Panc1 (cell line): Measurements from ENCODE around the gene TAF6L.
A peak's percentile ranks its signal among the peaks of the same experiment; 100 is the strongest.

Experiments used
- POLR2AphosphoS5 ChIP-seq: IDR thresholded peaks from 2 replicates; pipeline ENCODE4 v1.6.1; 2012; ENCODE audit warnings: mild to moderate bottlenecking, low read depth, low read length, moderate library complexity
- TCF7L2 ChIP-seq: IDR thresholded peaks from 2 replicates; pipeline ENCODE4 v1.6.1; 2011; ENCODE audit warnings: mild to moderate bottlenecking, low read depth, low read length, inconsistent platforms
- TF ChIP-seq, protein P1 (sequence below): fragments of 450-650 bp; IDR thresholded peaks from 2 replicates; pipeline ENCODE4 v1.5.1; 2017; ENCODE audit warnings: mild to moderate bottlenecking
- TF ChIP-seq, protein P2 (sequence below), 2 experiments: IDR thresholded peaks; 2 replicates each; pipeline ENCODE4 v1.6.1; 2011 to 2012; ENCODE audit warnings: low read depth in 2 of 2, control low read depth in 1 of 2, low read length in 1 of 2, mild to moderate bottlenecking in 1 of 2, moderate library complexity in 1 of 2; ENCODE audit not compliant: insufficient read depth in 1 of 2

DNA sequence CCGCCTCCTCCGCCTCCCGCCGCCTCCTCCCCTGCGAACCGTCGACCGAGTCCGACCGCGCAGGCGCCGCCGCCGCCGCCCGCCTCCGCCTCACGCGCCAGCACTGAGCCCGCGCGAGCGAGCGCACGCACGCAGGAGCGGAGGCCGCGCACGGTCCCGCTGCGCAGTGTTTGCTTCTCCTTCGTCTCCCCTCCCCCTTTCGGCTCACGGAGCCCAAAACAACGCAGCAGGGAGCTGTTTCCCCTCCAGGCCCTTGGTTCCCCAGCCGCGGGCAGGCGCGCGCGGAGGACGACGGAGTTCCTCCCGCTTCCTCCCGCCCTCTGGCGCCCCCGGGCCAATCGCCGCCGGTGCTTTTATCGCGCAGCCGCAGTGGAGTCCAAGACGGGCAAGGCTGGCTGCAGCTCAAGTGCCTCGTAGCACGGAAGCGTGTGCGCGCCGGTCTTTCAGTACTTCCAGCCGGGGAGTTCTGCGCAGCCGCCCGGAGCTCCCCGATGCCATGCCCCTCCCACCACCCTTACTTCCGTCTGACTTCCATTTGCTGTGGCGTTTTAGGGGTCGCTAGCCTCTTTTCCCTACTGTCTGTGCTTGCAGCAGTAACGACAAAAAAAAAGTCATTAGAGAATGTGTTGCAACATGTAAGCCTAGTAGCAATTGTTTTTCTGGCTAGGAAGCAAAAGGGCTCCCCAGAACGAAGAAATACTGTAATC is 43.9 kb upstream of the TAF6L start, which contains the start of gene HNRNPUL2:
- TF ChIP-seq, protein P1, sequence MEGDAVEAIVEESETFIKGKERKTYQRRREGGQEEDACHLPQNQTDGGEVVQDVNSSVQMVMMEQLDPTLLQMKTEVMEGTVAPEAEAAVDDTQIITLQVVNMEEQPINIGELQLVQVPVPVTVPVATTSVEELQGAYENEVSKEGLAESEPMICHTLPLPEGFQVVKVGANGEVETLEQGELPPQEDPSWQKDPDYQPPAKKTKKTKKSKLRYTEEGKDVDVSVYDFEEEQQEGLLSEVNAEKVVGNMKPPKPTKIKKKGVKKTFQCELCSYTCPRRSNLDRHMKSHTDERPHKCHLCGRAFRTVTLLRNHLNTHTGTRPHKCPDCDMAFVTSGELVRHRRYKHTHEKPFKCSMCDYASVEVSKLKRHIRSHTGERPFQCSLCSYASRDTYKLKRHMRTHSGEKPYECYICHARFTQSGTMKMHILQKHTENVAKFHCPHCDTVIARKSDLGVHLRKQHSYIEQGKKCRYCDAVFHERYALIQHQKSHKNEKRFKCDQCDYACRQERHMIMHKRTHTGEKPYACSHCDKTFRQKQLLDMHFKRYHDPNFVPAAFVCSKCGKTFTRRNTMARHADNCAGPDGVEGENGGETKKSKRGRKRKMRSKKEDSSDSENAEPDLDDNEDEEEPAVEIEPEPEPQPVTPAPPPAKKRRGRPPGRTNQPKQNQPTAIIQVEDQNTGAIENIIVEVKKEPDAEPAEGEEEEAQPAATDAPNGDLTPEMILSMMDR, result no peak
- TF ChIP-seq, protein P2, sequence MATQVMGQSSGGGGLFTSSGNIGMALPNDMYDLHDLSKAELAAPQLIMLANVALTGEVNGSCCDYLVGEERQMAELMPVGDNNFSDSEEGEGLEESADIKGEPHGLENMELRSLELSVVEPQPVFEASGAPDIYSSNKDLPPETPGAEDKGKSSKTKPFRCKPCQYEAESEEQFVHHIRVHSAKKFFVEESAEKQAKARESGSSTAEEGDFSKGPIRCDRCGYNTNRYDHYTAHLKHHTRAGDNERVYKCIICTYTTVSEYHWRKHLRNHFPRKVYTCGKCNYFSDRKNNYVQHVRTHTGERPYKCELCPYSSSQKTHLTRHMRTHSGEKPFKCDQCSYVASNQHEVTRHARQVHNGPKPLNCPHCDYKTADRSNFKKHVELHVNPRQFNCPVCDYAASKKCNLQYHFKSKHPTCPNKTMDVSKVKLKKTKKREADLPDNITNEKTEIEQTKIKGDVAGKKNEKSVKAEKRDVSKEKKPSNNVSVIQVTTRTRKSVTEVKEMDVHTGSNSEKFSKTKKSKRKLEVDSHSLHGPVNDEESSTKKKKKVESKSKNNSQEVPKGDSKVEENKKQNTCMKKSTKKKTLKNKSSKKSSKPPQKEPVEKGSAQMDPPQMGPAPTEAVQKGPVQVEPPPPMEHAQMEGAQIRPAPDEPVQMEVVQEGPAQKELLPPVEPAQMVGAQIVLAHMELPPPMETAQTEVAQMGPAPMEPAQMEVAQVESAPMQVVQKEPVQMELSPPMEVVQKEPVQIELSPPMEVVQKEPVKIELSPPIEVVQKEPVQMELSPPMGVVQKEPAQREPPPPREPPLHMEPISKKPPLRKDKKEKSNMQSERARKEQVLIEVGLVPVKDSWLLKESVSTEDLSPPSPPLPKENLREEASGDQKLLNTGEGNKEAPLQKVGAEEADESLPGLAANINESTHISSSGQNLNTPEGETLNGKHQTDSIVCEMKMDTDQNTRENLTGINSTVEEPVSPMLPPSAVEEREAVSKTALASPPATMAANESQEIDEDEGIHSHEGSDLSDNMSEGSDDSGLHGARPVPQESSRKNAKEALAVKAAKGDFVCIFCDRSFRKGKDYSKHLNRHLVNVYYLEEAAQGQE (IDR thresholded peaks at IDR 0.05; ENCODE audit: insufficient read depth in 1 of 2, low read depth in 2 of 2, low read length in 1 of 2), result no peak
- TF ChIP-seq POLR2AphosphoS5 (peak; percentile 89), TCF7L2 (peak; percentile 71)
